Endothelial cell of umbilical vein (primary cell): ENCODE data around the gene GLIS2. TPM values are rescaled to one million over a fixed set of nuclear protein-coding genes. Genes with fewer than 3 reads are reported as not detected.

Source experiments
- BruUV-seq: library from RNA; stranded (reverse); fragments of 400-500 nt; replicated peaks from 2 replicates; lab custom pipeline; 2021; lab: Mats Ljungman, UMichigan
- CTCF ChIA-PET: fragments of 300-600, 350-600 bp; sonication (Branson Sonifier 250); formaldehyde crosslinking; loops from one replicate; lab custom pipeline; 2021; ENCODE audit warnings: antibody characterized with exemption, inconsistent platforms; lab: Charles Lee
- POLR2A ChIA-PET: fragments of 300-600, 350-600 bp; sonication (Branson Sonifier 250); formaldehyde crosslinking; loops from one replicate; lab custom pipeline; 2021; ENCODE audit warnings: antibody characterized with exemption, inconsistent platforms; lab: Charles Lee
- DNase-seq: peaks from one replicate; pipeline ENCODE4 v3.0.0-alpha.2; 2011; ENCODE audit warnings: low read depth, low spot score
- FAIRE-seq: peaks from 2 replicates; lab custom pipeline; 2011; peaks lifted over from hg19 to GRCh38; lab: Jason Lieb, UNC
- H2AFZ ChIP-seq: 2 replicates; pipeline ENCODE4 v1.6.0; 2012; ENCODE audit warnings: low read depth, low read length, control low read depth, inconsistent platforms
- H3K27ac ChIP-seq: 2 replicates; pipeline ENCODE4 v1.5.1; 2011; ENCODE audit warnings: low read depth, mild to moderate bottlenecking, control low read depth, low read length, moderate library complexity; ENCODE audit not compliant: insufficient read depth
- H3K27me3 ChIP-seq, 2 experiments: 2 replicates each; pipeline versions ENCODE4 v1.6.0 to v1.6.1; 2011; ENCODE audit warnings: low read length in 2 of 2, mixed read lengths in 1 of 2; ENCODE audit not compliant: control insufficient read depth in 2 of 2, insufficient read depth in 2 of 2
- H3K36me3 ChIP-seq, 2 experiments: 2 replicates in 1 of 2; 3 replicates in 1 of 2; pipeline ENCODE4 v1.5.1; 2011; ENCODE audit warnings: low read length in 2 of 2, mild to moderate bottlenecking in 1 of 2, moderate library complexity in 1 of 2; ENCODE audit not compliant: control insufficient read depth in 2 of 2, insufficient read depth in 2 of 2; ENCODE audit errors: extremely low read depth in 1 of 2
- H3K4me1 ChIP-seq: 3 replicates; pipeline ENCODE4 v1.5.1; 2011; ENCODE audit warnings: mild to moderate bottlenecking, low read length; ENCODE audit not compliant: control insufficient read depth, insufficient read depth; ENCODE audit errors: extremely low read depth
- H3K4me2 ChIP-seq: 2 replicates; pipeline ENCODE4 v1.6.1; 2011; ENCODE audit warnings: low read length, control low read depth, mixed read lengths; ENCODE audit not compliant: insufficient read depth
- H3K4me3 ChIP-seq, 3 experiments: fragments of 200-600 bp in 1 of 3; sonication (generic), shearing (Covaris generic) in 1 of 3; replicated peaks in 1 of 3; 2 replicates each; pipeline ENCODE4 v1.5.1; 2011 to 2016; ENCODE audit warnings: control low read depth in 3 of 3, low read length in 3 of 3, mild to moderate bottlenecking in 2 of 3, inconsistent platforms in 1 of 3, low read depth in 1 of 3, moderate library complexity in 1 of 3; ENCODE audit not compliant: insufficient read depth in 1 of 3
- H3K79me2 ChIP-seq: 2 replicates; pipeline ENCODE4 v1.6.0; 2012; ENCODE audit warnings: low read length, inconsistent platforms; ENCODE audit not compliant: control insufficient read depth, insufficient read depth
- H3K9ac ChIP-seq: replicated peaks from 2 replicates; pipeline ENCODE3; 2011; ENCODE audit warnings: low read length, control low read depth; ENCODE audit not compliant: insufficient read depth; ENCODE audit errors: extremely low read depth
- H3K9me1 ChIP-seq: replicated peaks from 3 replicates; pipeline ENCODE4 v1.6.0; 2011; ENCODE audit warnings: mild to moderate bottlenecking, low read length; ENCODE audit not compliant: control insufficient read depth, insufficient read depth; ENCODE audit errors: extremely low read depth
- H3K9me3 ChIP-seq: replicated peaks from 2 replicates; pipeline ENCODE4 v1.5.1; 2012; ENCODE audit warnings: low read length, inconsistent platforms; ENCODE audit not compliant: control insufficient read depth, insufficient read depth
- H4K20me1 ChIP-seq: replicated peaks from 2 replicates; pipeline ENCODE3; 2011; ENCODE audit warnings: mild to moderate bottlenecking, low read length; ENCODE audit not compliant: control insufficient read depth, insufficient read depth; ENCODE audit errors: extremely low read depth
- CTCF ChIP-seq, 2 donors: IDR thresholded peaks; 1 replicate in 1 of 2; 2 replicates in 1 of 2; pipeline ENCODE4 v1.5.1; 2011; ENCODE audit warnings: low read length in 2 of 2, mild to moderate bottlenecking in 2 of 2, moderate library complexity in 2 of 2, control low read depth in 1 of 2, inconsistent platforms in 1 of 2, low read depth in 1 of 2; ENCODE audit not compliant: insufficient read depth in 1 of 2; ENCODE audit errors: extremely low read depth in 1 of 2
- EZH2 ChIP-seq: IDR thresholded peaks from 2 replicates; pipeline ENCODE4 v1.6.1; 2012; ENCODE audit warnings: borderline replicate concordance, low read depth, mild to moderate bottlenecking, moderate library complexity, low read length, inconsistent platforms; ENCODE audit not compliant: severe bottlenecking
- FOS ChIP-seq: IDR thresholded peaks from 2 replicates; pipeline ENCODE4 v1.6.1; 2011; ENCODE audit warnings: mild to moderate bottlenecking, low read length, moderate library complexity, borderline replicate concordance; ENCODE audit not compliant: insufficient read depth
- GATA2 ChIP-seq: IDR thresholded peaks from 2 replicates; pipeline ENCODE4 v1.7.0; 2011; ENCODE audit warnings: low read depth, mild to moderate bottlenecking, moderate library complexity, mixed read lengths, low read length; ENCODE audit not compliant: insufficient read length, insufficient read depth
- JUN ChIP-seq: IDR thresholded peaks from 2 replicates; pipeline ENCODE4 v1.6.1; 2011; ENCODE audit warnings: borderline replicate concordance, low read depth; ENCODE audit not compliant: insufficient read length, insufficient read depth
- MYC ChIP-seq: IDR thresholded peaks from one replicate; pipeline ENCODE4 v1.6.1; 2011; ENCODE audit warnings: mild to moderate bottlenecking, low read depth, low read length
- POLR2A ChIP-seq: IDR thresholded peaks from 2 replicates; pipeline ENCODE4 v1.6.1; 2012; ENCODE audit warnings: low read depth, mild to moderate bottlenecking, control low read depth, low read length
- POLR2AphosphoS5 ChIP-seq: IDR thresholded peaks from 2 replicates; pipeline ENCODE4 v1.6.1; 2012; ENCODE audit warnings: low read depth, mild to moderate bottlenecking, control low read depth, low read length, moderate library complexity; ENCODE audit not compliant: insufficient read depth
- dilution Hi-C: fragments of 300-500 bp; cut with MboI; formaldehyde crosslinking; loops from one replicate; pipeline ENCODE4 v1.15.0; 2019; ENCODE audit warnings: low sequenced_read_pairs; ENCODE audit not compliant: extremely low pct_ligation_motif_present
- intact Hi-C: fragments of 100-400 bp; cut with micrococcal nuclease; formaldehyde crosslinking; loops from one replicate; pipeline ENCODE4 v1.10.0; 2022
- polyA plus RNA-seq, 4 experiments: library from polyadenylated mRNA; depleted of rRNA in 3 of 4; stranded (reverse) in 3 of 4; unstranded in 1 of 4; fragments of >200 nt; gene quantifications; 2 replicates each; pipeline versions ENCODE4 v1.2.1 to v1.2.3, GENCODE V29; 2011 to 2012; ENCODE audit warnings: missing spikeins in 1 of 4
- total RNA-seq: library from RNA; stranded (reverse); gene quantifications from 2 replicates; pipeline ENCODE4 v1.2.3, GENCODE V29; 2021
- TF ChIP-seq, protein P1 (sequence below): IDR thresholded peaks from 2 replicates; pipeline ENCODE4 v1.6.1; 2011; ENCODE audit not compliant: insufficient read depth, insufficient read length

The GLIS2 gene
- total and polyA plus RNA-seq, 2 donors (not counting 3 experiments of a cell fraction or from before 2014, with no cell fraction given), result 4.6 to 10.1 TPM

GRCh38 chr16:4386451-4386805, 70.6 kb downstream of the GLIS2 start:
- BruUV-seq, result no TSS peak
- ChIA-PET CTCF (interaction anchor here (0.6 to 2.5 kb wide), 6 partner anchors 10 to 27 kb away, joined by 3 to 18 read pairs (median 4); no protein-coding TSS in a partner anchor), POLR2A (interaction anchor here (0.6 kb wide), 1 partner anchor 38 kb away, joined by 3 read pairs; no protein-coding TSS in a partner anchor)
- H3K9me1 ChIP-seq, result no peaks in the 10 kb centered on the region
- no peak overlapping the region for H3K4me3 ChIP-seq
- no peaks in the 10 kb centered on the region for H4K20me1 ChIP-seq
- dilution Hi-C loops (no loop called here), intact Hi-C loops (no loop called here)
- no peaks in the 10 kb centered on the region for H3K79me2 ChIP-seq
- FAIRE-seq (no peak), DNase-seq (no peak)
- H3K27me3 ChIP-seq, result no peaks in the 10 kb centered on the region
- no peak overlapping the region for H2AFZ ChIP-seq
- H3K4me1 ChIP-seq, result peaks cover 22% of the 10 kb centered on the region
- no peak overlapping the region for H3K9ac ChIP-seq
- H3K9me3 ChIP-seq, result no peaks in the 10 kb centered on the region
- H3K27ac ChIP-seq, result no peak overlapping the region
- no peak overlapping the region for H3K4me2 ChIP-seq
- peaks cover 0 to 18% of the 10 kb centered on the region in 2 experiments for H3K36me3 ChIP-seq
- TF ChIP-seq EZH2 (no peak), MYC (no peak), POLR2AphosphoS5 (no peak), GATA2 (no peak), POLR2A (no peak)

GRCh38 chr16:4386951-4387565, 71.2 kb downstream of the GLIS2 start:
- Histone ChIP-seq H3K9me1 (no peaks in the 10 kb centered on the region), H3K9ac (no peak overlapping the region), H4K20me1 (no peaks in the 10 kb centered on the region), H3K9me3 (no peaks in the 10 kb centered on the region), H2AFZ (no peak overlapping the region), H3K4me1 (peaks cover 22% of the 10 kb centered on the region), H3K4me3 (no peak overlapping the region), H3K27me3 (no peaks in the 10 kb centered on the region), H3K4me2 (no peak overlapping the region), H3K27ac (no peak overlapping the region), H3K36me3 (peaks cover 0 to 18% of the 10 kb centered on the region in 2 experiments), H3K79me2 (no peaks in the 10 kb centered on the region)
- no peak for FAIRE-seq
- dilution Hi-C loops, result no loop called here
- ChIA-PET POLR2A (no interaction called here), CTCF (interaction anchor here (0.6 to 2.5 kb wide), 6 partner anchors 10 to 28 kb away, joined by 3 to 18 read pairs (median 4); no protein-coding TSS in a partner anchor)
- no TSS peak for BruUV-seq
- no peak for DNase-seq
- intact Hi-C loops, result no loop called here
- TF ChIP-seq MYC (no peak), EZH2 (no peak), JUN (no peak), POLR2AphosphoS5 (no peak), GATA2 (no peak), CTCF (IDR thresholded peaks at IDR 0.05; ENCODE audit: extremely low read depth in 1 of 2, insufficient read depth in 1 of 2, low read depth in 1 of 2, low read length in 2 of 2) (no peak), POLR2A (no peak), FOS (no peak)
- TF ChIP-seq, protein P1, sequence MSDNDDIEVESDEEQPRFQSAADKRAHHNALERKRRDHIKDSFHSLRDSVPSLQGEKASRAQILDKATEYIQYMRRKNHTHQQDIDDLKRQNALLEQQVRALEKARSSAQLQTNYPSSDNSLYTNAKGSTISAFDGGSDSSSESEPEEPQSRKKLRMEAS, result no peak
